ENCODE data around the gene ABHD11. TPM values are rescaled to one million over a fixed set of nuclear protein-coding genes. Genes with fewer than 3 reads are reported as not detected.

Gene ABHD11
- total and polyA plus RNA-seq, 2 of the 4 experiments (the other 2 are of a cell fraction) = 13.4 to 19.9 TPM

DNA sequence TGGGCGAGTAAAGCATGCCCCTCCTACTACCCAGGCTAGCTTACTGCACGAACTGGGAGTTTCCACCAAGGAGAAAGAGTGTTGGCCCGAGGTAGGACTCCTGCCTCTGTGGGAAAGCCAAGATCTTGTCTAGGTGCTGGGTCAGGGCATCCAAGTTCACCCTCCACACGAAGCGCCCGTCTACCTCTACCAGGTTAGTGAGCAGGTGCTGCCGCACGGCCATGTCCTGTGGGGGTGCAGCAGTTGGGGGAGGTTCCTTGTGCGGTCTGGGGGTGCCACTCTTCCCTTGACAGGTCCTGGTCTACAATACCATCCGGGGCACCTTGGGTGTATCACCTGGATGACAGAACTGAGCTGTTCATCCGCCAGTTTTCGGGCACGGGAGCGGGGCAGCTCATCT, 1.7 kb downstream of the ABHD11 start:
- no peak overlapping the region for H3K18ac ChIP-seq (ENCODE audit: low read depth, low read length)
- H3K27ac ChIP-seq (ENCODE audit: insufficient read depth, low read length) = no peak overlapping the region
- H3K9me3 ChIP-seq (ENCODE audit: control insufficient read depth, insufficient read depth, low read length) = no peaks in the 10 kb centered on the region
- H3K9me1 ChIP-seq (ENCODE audit: insufficient read depth, low read length) = peaks cover 8% of the 10 kb centered on the region
- DNase-seq (no peak), ATAC-seq (ENCODE audit: low read depth) (no peak)
- H2BK15ac ChIP-seq (ENCODE audit: low read depth, low read length) = no peak overlapping the region
- in situ Hi-C loops (cut with MboI; ENCODE audit: low sequenced_read_pairs) (no loop called here), intact Hi-C loops (cut with micrococcal nuclease) (loop anchor here (5.0 kb wide), 1 partner anchor 115 kb away; no protein-coding TSS in a partner anchor), dilution Hi-C loops (cut with HindIII; ENCODE audit: low sequenced_read_pairs, unreplicated experiment) (no loop called here)
- H3K4ac ChIP-seq (ENCODE audit: low read depth, low read length) = no peak overlapping the region
- no peak overlapping the region for H2AK5ac ChIP-seq (ENCODE audit: low read depth, low read length)
- ChIA-PET CTCF (no interaction called here), POLR2A (ENCODE audit: unreplicated experiment) (no interaction called here)
- H3K4me2 ChIP-seq (ENCODE audit: low read depth, low read length) = no peak overlapping the region
- H2BK120ac ChIP-seq (ENCODE audit: low read depth, low read length) = no peak overlapping the region
- no peak overlapping the region for H3K56ac ChIP-seq (ENCODE audit: extremely low read depth, insufficient read depth, low read length)
- no peak overlapping the region for H2BK5ac ChIP-seq (ENCODE audit: low read depth, low read length, poor library complexity, severe bottlenecking)
- no peak overlapping the region for H3K4me3 ChIP-seq (ENCODE audit: insufficient read depth, low read depth, low read length)
- H2AFZ ChIP-seq (replicated peaks; ENCODE audit: low read length, poor library complexity) = no peak overlapping the region
- H3K4me1 ChIP-seq (ENCODE audit: control insufficient read depth, insufficient read depth, low read length) = peaks cover 7% of the 10 kb centered on the region
- no peak overlapping the region for H3K9ac ChIP-seq (ENCODE audit: low read depth, low read length)
- TF ChIP-seq FOS (IDR thresholded peaks at IDR 0.05; ENCODE audit: low read depth, low read length) (no peak), RFX5 (IDR thresholded peaks at IDR 0.05; ENCODE audit: low read depth, low read length) (no peak), CEBPB (IDR thresholded peaks at IDR 0.05; ENCODE audit: low read depth, low read length) (no peak), RCOR1 (IDR thresholded peaks at IDR 0.05; ENCODE audit: insufficient replicate concordance, low read length) (no peak), MAFK (IDR thresholded peaks at IDR 0.05; ENCODE audit: low read depth, low read length) (no peak), MAZ (IDR thresholded peaks at IDR 0.05; ENCODE audit: borderline replicate concordance, low read depth, low read length) (no peak), RAD21 (IDR thresholded peaks at IDR 0.05; ENCODE audit: low read length) (no peak), POLR2A (IDR thresholded peaks at IDR 0.05; ENCODE audit: low read depth, low read length) (no peak), USF2 (IDR thresholded peaks at IDR 0.05; ENCODE audit: low read depth, low read length) (no peak), MXI1 (IDR thresholded peaks at IDR 0.05; ENCODE audit: borderline replicate concordance, low read depth, low read length) (no peak), NFE2L2 (IDR thresholded peaks at IDR 0.05; ENCODE audit: low read depth, low read length) (no peak), CHD1 (IDR thresholded peaks at IDR 0.05; ENCODE audit: low read depth, low read length) (no peak), BHLHE40 (IDR thresholded peaks at IDR 0.05; ENCODE audit: low read depth, low read length) (no peak), SMC3 (IDR thresholded peaks at IDR 0.05; ENCODE audit: low read depth, low read length) (no peak)
- TF ChIP-seq, protein P1, sequence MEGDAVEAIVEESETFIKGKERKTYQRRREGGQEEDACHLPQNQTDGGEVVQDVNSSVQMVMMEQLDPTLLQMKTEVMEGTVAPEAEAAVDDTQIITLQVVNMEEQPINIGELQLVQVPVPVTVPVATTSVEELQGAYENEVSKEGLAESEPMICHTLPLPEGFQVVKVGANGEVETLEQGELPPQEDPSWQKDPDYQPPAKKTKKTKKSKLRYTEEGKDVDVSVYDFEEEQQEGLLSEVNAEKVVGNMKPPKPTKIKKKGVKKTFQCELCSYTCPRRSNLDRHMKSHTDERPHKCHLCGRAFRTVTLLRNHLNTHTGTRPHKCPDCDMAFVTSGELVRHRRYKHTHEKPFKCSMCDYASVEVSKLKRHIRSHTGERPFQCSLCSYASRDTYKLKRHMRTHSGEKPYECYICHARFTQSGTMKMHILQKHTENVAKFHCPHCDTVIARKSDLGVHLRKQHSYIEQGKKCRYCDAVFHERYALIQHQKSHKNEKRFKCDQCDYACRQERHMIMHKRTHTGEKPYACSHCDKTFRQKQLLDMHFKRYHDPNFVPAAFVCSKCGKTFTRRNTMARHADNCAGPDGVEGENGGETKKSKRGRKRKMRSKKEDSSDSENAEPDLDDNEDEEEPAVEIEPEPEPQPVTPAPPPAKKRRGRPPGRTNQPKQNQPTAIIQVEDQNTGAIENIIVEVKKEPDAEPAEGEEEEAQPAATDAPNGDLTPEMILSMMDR (conservative IDR thresholded peaks at IDR 0.05; ENCODE audit: low read depth, low read length) = no peak
- BruUV-seq (replicated peaks) = no TSS peak
- H2BK20ac ChIP-seq (ENCODE audit: low read depth, low read length) = no peak overlapping the region
- H3K23ac ChIP-seq (ENCODE audit: low read depth, low read length) = no peak overlapping the region
- H4K5ac ChIP-seq (ENCODE audit: low read depth, low read length) = no peak overlapping the region
- no peaks in the 10 kb centered on the region for H3K27me3 ChIP-seq (ENCODE audit: control insufficient read depth, insufficient read depth, low read length)
- H3K14ac ChIP-seq (replicated peaks; ENCODE audit: low read depth, low read length) = no peak overlapping the region
- H4K8ac ChIP-seq (ENCODE audit: low read depth in 2 of 2, low read length in 2 of 2) = no peak overlapping the region
- H3K36me3 ChIP-seq (ENCODE audit: control insufficient read depth, insufficient read depth, low read length) = 0 out of 2 replicates have a peak, but pooled peaks cover 6% of the 10 kb centered on the region
- H4K91ac ChIP-seq (ENCODE audit: insufficient read depth, low read depth, low read length) = no peak overlapping the region
- H4K20me1 ChIP-seq (ENCODE audit: insufficient read depth, low read length) = peaks cover 3% of the 10 kb centered on the region; the same call in 1 of the 2 replicates
- H3K79me1 ChIP-seq (ENCODE audit: low read depth in 1 of 2, low read length in 2 of 2) = peaks cover 5 to 27% of the 10 kb centered on the region in 2 experiments; a peak in 3 of 4 replicates
- no peak overlapping the region for H2AK9ac ChIP-seq (replicated peaks; ENCODE audit: low read depth, low read length, poor library complexity)
- 100% methylated on average over 4 of the region's 14 CpGs; no CpG with 5 or more reads in 1 of the 2 experiments for WGBS, 2 experiments (ENCODE audit: extremely low coverage in 2 of 2, insufficient read length in 1 of 2)

Data from IMR-90 (cell line).